GM19193 (cell line): ENCODE data around the gene KLF6.

Experiments
- POLR2A ChIP-seq: IDR thresholded peaks from 4 replicates; pipeline ENCODE4 v1.6.1; 2011; ENCODE audit not compliant: insufficient read depth, insufficient read length; ENCODE audit errors: extremely low read depth

Gene KLF6

DNA sequence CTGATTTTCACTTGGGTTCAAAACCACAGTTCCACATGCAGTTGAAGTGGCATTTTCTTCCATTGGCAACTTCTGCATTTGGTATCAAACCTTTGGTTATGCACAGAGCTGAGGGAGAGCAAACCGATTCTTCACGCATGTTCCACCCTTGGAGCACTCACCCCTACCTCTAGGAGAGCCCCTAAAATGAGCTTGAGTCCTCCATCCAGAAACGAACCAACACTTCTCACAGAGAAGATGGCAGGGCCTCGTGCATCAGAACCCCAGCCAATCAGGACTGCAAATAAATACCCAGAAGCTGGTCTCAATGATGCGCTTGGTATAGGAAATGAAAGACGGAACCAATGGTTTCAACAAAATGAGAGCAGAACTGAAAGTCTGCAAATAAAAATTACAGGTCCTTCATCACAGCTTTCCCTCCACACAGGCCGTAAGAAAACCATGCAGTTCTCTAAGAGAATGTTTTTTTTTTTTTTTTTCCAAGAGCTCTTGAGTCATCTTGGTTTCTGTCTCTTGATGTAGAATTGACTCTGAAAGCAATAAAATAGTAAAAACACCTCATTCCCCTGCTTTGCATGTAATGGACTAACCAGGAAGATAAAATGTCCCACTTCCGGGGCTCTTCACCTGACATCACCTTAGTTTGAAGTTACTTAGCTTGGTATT, 23.9 kb downstream of the KLF6 start:
- TF ChIP-seq POLR2A, result no peak

DNA sequence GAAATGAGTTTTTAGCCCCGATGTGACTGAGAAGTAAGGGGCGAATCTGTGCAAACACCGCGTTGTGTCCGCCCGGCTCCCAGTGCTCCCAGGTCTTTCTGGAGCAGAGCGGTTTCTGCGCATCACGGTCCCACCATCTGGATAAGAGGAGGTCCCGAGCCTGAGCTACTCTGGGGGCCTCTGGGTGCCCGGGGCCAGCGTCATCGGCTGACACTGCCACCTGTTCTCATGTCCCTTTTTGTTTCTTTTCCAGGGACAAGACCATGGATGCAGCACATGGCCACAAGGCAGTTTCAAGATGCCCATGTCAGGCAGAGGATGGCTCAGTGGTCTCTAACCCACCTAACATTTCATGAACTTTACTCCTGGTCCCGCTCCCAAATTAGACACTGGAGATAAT, 24.9 kb downstream of the KLF6 start:
- no peak for TF ChIP-seq POLR2A

DNA sequence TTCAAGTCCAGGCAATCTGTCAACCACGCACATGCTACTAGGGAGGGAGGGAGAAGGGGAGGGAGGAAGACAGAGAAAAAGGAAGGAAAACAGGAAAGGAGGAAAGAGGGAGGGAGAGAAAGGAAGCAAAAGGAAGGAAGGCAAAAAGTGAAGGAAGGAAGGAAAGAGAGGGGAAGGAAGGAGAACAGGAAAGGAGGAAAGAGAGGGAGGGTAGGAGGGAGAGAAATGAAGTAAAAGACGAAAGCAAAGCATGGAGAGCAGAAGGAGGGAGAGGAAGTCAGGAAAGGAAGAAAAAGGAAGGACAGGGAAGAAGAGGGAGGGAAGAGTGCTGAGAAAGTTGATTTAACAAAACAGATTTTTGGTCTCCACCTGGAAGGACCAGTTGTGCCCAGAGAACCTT, 25.6 kb downstream of the KLF6 start:
- TF ChIP-seq POLR2A, result no peak

DNA sequence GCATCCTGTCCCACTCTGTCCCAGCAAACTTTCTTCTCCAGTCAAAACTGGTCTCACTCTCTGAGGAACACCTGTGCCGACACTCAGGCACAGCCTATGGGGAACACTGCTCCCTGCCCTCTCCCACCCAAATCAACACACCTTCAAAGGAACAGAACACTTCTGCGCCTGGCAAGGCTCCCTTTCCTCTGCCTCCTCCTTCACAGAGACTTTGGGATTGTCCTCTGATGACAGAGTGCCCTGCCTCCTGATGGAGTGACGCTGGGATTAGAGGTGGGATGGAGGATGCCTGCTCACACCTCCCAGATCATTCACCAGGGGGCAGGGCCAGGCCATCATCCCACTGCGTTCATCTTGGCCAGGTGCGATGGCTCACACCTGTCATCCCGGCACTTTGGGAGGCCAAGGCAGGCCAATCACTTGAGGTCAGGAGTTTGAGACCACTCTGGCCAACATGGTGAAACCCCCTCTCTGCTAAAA, 26.5 kb downstream of the KLF6 start:
- no peak for TF ChIP-seq POLR2A

DNA sequence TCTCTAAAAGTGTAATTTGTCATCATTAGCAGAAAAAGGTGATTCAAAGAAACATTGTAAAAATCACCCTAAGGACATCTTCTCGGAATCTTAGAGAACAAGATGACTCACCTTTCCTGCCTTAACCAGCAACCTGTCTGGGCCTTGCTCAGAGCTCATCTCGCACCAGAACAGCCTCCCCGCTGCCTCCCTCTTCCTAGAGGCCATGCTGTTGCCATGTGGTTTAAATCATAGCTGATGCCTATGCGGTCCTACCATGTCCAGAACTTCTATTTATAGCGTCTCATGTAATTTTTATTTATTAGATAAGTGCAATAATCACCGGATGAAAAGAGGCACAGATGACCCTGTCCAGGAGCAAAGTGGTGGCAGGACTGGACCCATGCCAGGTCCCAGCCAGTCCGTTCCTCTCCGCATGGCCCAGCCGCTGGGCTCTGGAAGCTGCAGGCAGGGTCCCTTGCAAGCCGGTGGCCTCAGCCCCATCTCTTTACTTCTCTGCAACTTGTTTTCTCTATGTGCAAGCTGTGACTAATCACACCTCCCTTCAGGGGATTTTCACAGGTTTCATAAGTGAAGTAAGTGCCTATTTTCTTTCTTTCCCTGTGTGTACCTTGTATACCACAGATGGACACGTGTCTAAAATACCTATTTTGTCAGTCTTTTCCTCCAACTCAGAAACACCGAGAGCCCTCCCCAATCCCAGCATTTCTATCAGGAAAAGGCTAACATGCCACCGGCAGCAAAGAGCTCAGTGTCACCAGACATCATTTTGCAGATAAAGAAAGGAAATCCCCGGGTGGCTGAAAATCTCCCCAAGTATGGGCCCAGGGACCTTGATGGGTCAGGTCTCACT, 27.1 kb downstream of the KLF6 start:
- TF ChIP-seq POLR2A, result peak; percentile 13

DNA sequence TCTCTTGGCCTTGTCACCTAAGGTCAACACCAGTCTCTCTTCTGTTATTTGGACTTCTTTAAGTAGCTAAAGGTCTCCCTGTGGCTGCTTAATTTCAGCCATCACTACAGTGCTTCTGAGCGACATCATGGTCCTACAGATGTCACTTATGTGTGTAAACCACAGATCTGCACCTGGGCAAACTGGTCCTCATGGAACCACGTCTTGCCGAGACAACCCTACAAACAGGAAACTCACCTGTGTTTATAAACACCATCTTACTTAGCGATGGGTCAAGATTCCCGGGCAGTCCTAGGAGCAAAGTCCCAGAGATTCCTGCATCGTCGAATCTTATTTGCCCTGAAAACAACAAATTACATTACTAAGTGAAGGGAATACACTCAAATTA, 27.8 kb downstream of the KLF6 start:
- TF ChIP-seq POLR2A, result no peak

DNA sequence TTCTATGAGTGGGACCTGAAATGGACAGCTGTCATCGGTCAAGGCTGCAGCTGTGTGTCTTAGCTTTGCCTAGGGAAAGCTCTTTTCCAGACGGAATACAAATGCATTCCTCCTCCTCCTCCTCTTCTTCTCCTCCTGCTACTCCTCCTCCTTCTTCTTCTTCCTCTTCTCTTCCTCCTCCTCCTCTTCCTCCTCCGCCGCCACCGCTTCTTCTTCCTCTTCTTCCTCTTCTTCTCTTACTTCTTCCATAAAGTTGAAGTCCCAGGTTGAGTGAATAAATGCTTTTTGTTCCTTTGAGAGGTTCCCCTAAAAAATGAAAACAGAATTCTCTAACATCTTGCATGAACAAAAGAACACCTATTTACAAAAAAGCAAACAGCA, 28.7 kb downstream of the KLF6 start:
- TF ChIP-seq POLR2A, result no peak

DNA sequence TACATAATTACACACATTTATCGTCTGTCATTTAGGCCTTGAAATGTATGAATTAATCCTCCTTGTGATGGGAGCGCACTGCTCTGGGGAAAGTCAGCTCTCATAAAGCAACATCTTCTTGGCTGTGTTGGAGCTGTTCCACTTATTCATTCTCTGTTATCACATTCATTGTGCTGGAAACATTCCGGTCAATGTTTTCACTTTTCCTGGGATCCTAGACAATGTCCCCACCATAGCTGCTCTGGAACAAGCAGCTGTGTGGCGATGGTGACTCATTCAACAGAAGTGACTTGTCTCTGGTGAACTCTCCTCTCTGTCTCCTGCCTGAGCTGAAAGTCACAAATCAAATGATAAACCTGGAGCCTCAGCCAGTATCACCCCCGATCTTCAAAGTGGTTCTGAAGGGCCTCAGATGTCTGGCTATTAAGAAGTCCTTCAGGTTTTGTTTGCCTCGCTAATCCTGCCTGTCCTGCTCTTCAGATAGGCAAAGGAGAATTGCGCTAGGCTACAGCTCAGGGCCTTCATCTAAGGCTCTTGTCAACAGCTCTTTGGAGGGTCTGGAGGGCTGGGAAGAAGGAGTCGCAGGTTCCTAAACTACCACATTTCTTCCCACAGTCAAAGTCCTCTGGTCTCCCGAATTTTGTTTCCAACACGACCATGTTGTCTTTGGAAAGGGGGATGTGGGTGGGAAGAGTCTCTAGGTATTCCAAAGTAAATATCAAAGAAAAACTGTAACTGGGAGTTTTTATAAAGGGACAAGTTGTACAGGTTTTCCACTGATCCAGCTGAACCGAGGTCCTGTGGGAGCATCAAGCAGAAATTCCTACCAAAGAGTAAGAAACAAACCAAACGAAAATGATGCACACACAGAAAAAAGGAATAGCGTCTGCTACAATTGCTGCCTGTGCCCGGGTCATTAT, 29.3 kb downstream of the KLF6 start:
- no peak for TF ChIP-seq POLR2A

DNA sequence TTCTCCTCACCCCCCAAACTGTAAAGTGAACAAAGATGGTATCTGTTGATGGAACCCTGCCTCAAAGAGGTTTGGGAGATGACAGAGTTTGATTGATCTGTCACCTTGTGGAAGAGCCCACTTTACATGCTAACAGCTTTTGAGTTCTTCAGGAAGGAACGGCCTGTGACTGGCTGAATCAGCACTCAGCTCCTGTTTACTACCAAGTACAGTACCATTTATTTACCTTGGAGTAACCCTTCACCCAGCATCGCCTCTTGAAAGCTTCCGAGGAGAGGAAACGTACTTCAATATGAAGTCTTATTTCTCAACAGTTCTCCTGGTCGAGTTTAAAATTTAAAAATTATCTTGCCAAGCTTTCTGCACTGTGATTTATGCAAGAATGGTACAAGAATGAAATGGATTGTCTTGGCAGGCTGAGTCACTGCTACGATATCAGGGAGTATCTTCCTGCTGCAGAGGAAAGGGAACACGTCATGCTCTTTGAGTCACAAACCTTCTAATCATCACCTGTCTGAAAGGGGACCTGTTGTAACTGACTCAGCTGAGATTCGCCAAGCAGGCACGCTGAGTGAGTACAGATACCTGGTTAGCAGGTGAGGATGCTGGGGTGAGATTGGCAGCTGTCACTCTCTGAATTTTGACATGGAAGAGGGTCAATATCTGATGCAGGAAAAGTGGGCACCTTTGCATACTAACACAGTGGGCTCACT, 30.1 kb downstream of the KLF6 start:
- TF ChIP-seq POLR2A, result no peak

DNA sequence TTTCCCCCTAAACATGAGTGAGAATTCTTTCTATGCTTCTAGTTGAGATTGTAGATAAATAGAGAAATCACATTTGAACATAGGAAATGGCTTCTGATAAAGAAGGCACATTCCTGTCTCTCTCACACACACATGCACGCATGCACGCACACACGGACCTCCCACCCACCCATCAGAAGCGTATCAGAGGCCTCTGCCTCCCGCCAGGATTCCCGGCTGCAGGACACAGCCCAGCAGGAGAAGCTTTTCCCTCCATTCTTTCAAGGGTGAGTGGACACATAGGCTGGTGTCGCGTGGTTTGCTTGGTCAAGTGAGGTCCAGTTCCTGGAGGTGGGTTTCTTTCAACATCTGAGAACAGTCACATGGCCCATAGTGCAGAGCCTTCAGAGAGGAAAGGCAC, 34.2 kb downstream of the KLF6 start:
- TF ChIP-seq POLR2A, result no peak

DNA sequence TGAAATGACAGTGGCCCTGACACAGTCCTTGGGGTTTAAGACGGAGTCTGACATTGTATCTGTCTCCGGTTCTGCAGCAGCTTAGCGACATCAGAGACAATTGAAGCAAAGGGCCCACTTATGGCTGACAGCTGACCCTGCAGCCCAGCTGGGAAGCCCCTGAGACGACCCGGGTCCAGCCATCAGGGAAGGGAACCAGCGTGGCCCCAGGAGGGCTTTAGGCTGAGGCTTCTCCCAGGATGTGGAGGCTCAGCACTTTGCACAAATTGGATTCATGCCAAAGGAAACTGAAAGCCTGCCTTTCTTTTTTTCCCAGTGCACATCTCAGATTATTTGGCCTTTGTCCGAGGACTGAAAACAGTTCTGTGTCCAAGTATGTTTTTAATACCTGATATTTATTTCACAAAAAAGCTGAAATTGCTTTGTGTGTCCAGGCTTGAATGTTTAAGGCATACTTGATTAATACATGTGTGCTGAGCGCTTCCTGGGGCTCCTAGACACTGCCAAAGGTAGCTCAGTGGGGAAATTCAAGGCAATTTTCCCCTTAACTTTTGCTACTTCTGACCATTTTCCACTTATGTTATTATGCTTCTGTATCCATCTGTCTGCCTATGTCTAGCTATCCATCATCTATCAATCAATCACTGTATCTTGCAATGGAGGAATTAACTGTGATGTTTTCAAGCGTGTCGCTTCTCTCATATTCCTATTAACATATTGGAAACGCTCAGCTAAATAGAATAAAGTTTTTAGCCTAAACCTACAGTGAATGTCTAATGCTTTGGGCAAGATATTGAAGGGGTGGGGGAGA, 34.8 kb downstream of the KLF6 start:
- TF ChIP-seq POLR2A, result no peak

DNA sequence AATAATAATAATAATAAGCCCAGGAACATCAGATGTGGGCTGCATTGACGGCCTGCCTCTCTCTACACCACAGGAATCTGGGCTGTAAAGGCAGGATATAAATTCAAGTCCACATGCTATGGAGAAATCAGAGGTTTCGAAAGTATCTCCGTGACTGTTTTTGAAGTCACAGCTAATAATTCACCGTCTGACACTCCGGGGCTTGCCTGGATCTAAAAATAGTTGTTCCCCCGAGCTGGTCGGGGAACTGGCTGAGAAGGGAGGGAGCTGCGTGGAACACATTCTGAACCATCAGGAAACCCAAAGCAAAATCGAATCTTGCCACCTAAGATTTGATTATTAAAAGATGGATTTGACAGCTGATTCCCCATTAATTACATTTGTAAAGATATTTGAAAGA, 35.4 kb downstream of the KLF6 start:
- no peak for TF ChIP-seq POLR2A

DNA sequence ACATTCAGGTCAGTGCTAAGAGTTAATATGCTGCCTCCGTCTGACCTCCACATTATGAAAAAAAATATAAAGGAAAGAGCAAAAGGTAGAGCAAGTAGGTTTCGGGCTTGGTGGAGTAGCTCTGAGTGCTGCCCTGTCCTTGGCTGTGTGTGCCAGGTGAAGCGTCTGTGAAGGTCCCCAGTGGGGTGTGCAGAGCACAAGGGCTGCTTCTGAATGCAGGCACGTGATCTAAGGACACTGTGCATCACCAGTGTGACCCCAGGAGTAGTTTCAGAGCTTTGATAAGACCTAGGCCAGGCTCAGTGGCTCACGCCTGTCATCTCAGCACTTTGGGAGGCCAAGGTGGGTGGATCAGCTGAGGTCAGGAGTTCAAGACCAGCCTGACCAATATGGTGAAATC, 36.0 kb downstream of the KLF6 start:
- no peak for TF ChIP-seq POLR2A

DNA sequence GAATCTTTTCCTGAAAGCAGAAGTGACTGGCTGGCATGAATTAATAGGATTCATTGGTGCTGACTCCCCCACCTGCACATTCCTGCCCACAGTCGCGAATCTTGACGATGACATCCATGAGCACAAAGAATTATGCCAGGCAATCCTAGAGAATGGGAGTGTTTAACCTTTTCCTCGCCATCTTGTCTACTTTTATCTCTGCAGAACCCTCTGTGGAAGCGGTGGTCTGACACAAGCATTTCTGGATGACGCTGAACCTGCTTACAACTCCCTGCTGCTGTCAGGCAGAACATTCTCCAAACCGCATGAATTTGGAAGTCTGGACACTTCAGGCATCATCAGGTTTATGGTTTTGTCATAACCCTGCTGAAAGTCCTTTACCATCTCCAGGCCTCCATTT, 36.5 kb downstream of the KLF6 start:
- no peak for TF ChIP-seq POLR2A
